Measurements from ENCODE around the gene NASP. TPM values are rescaled to one million over a fixed set of nuclear protein-coding genes. Genes with fewer than 3 reads are reported as not detected.

The NASP gene
- total and polyA plus RNA-seq, 3 experiments from 2014 or later = 79.9 to 219 (median 212) TPM

- Mint-ChIP-seq H3K4me3 (no peak overlapping the region), H3K4me1 (no peaks in the 10 kb centered on the region), H3K36me3 (peaks cover 4 to 36% (median 8%) of the 10 kb centered on the region in 3 donors), H3K27me3 (no peaks in the 10 kb centered on the region), H3K27ac (peak overlapping the region in 1 of 8 donors; percentile 33), H3K9me3 (no peaks in the 10 kb centered on the region)
- Histone ChIP-seq H3K27ac (ENCODE audit: low read depth, low read length) (no peak overlapping the region), H3K4me1 (ENCODE audit: insufficient read depth, low read length) (no peaks in the 10 kb centered on the region), H3K4me3 (ENCODE audit: low read length) (no peak overlapping the region), H3K36me3 (ENCODE audit: insufficient read depth, low read length) (peaks cover 31% of the 10 kb centered on the region), H3K9me3 (ENCODE audit: low read length) (no peaks in the 10 kb centered on the region), H3K27me3 (ENCODE audit: insufficient read depth, low read length, poor library complexity, severe bottlenecking) (no peaks in the 10 kb centered on the region)
- no peak for DNase-seq
- POLR2A ChIA-PET = interaction anchor here (2.5 kb wide), 1 partner anchor 49 kb away, joined by 8 read pairs; the partner anchor contains the start of gene PRDX1
- CTCF ChIA-PET = interaction anchor here (0.6 to 8.2 kb wide), 10 partner anchors 10 to 231 kb away, joined by 3 to 101 read pairs (median 4); partner anchors contain the start of genes CCDC163, MMACHC, MUTYH and NASP
Measured at GRCh38 chr1:45570631-45571030, 13.2 kb upstream of the NASP start.

- no peak overlapping the region for H3K27ac Mint-ChIP-seq
- no peak overlapping the region for H3K4me3 ChIP-seq (ENCODE audit: low read length)
- H3K36me3 ChIP-seq (ENCODE audit: insufficient read depth, low read length) = peaks cover 16% of the 10 kb centered on the region
- H3K27me3 Mint-ChIP-seq = no peaks in the 10 kb centered on the region
- no peak overlapping the region for H3K27ac ChIP-seq (ENCODE audit: low read depth, low read length)
- peaks cover 0 to 17% (median 1%) of the 10 kb centered on the region in 3 donors for H3K36me3 Mint-ChIP-seq
- no peaks in the 10 kb centered on the region for H3K9me3 Mint-ChIP-seq
- no peak for DNase-seq
- H3K27me3 ChIP-seq (ENCODE audit: insufficient read depth, low read length, poor library complexity, severe bottlenecking) = no peaks in the 10 kb centered on the region
- no peaks in the 10 kb centered on the region for H3K4me1 Mint-ChIP-seq
- ChIA-PET CTCF (interaction anchor here (7.6 to 8.2 kb wide), 2 partner anchors 8 to 61 kb away, joined by 48 to 101 read pairs; partner anchors contain the start of gene NASP), POLR2A (no interaction called here)
- H3K4me1 ChIP-seq (ENCODE audit: insufficient read depth, low read length) = no peaks in the 10 kb centered on the region
- no peak overlapping the region for H3K4me3 Mint-ChIP-seq
- H3K9me3 ChIP-seq (ENCODE audit: low read length) = no peaks in the 10 kb centered on the region
Measured at GRCh38 chr1:45573231-45573804, 10.5 kb upstream of the NASP start.

GRCh38 chr1:45574105-45574626 is 9.7 kb upstream of the NASP start:
- ChIA-PET POLR2A (no interaction called here), CTCF (interaction anchor here (1.2 to 8.2 kb wide), 2 partner anchors 7 to 61 kb away, joined by 4 to 48 read pairs; partner anchors contain the start of gene NASP)
- H3K36me3 Mint-ChIP-seq = peaks cover 0 to 9% (median 1%) of the 10 kb centered on the region in 3 donors
- H3K9me3 ChIP-seq (ENCODE audit: low read length) = no peaks in the 10 kb centered on the region
- peaks cover 8% of the 10 kb centered on the region for H3K36me3 ChIP-seq (ENCODE audit: insufficient read depth, low read length)
- H3K4me1 Mint-ChIP-seq = no peaks in the 10 kb centered on the region
- no peaks in the 10 kb centered on the region for H3K9me3 Mint-ChIP-seq
- no peak for DNase-seq
- H3K4me3 Mint-ChIP-seq = no peak overlapping the region
- peak overlapping the region; percentile 22 for H3K27ac ChIP-seq (ENCODE audit: low read depth, low read length)
- no peaks in the 10 kb centered on the region for H3K4me1 ChIP-seq (ENCODE audit: insufficient read depth, low read length)
- H3K4me3 ChIP-seq (ENCODE audit: low read length) = no peak overlapping the region
- no peaks in the 10 kb centered on the region for H3K27me3 Mint-ChIP-seq
- H3K27me3 ChIP-seq (ENCODE audit: insufficient read depth, low read length, poor library complexity, severe bottlenecking) = no peaks in the 10 kb centered on the region
- no peak overlapping the region for H3K27ac Mint-ChIP-seq

GRCh38 chr1:45583264-45583665 is 576 bp upstream of the NASP start:
- peak; percentile 93 to 96 (median 94) for DNase-seq
- Histone ChIP-seq H3K4me1 (ENCODE audit: insufficient read depth, low read length) (peaks cover 21% of the 10 kb centered on the region), H3K9me3 (ENCODE audit: low read length) (no peaks in the 10 kb centered on the region), H3K27me3 (ENCODE audit: insufficient read depth, low read length, poor library complexity, severe bottlenecking) (no peaks in the 10 kb centered on the region), H3K4me3 (ENCODE audit: low read length) (peak overlapping the region; percentile 95), H3K27ac (ENCODE audit: low read depth, low read length) (peak overlapping the region; percentile 95), H3K36me3 (ENCODE audit: insufficient read depth, low read length) (no peaks in the 10 kb centered on the region)
- H3K36me3 Mint-ChIP-seq = peaks cover 0 to 12% (median 0%) of the 10 kb centered on the region in 3 donors
- H3K9me3 Mint-ChIP-seq = no peaks in the 10 kb centered on the region
- ChIA-PET CTCF (interaction anchor here (0.7 to 6.9 kb wide), 9 partner anchors 8 to 574 kb away, joined by 3 to 48 read pairs (median 3); partner anchors contain the start of genes AKR1A1, CCDC163 and MMACHC), POLR2A (interaction anchor here (0.7 to 1.9 kb wide), 12 partner anchors 17 to 909 kb away, joined by 3 to 9 read pairs (median 4); partner anchors contain the start of genes AKR1A1, CCDC163, GPBP1L1 and HECTD3)
- H3K4me3 Mint-ChIP-seq = peak overlapping the region; percentile 93 to 100 (median 99)
- H3K4me1 Mint-ChIP-seq = peaks cover 31 to 34% (median 34%) of the 10 kb centered on the region in 3 donors
- peaks cover 0 to 2% of the 10 kb centered on the region in 2 donors for H3K27me3 Mint-ChIP-seq
- H3K27ac Mint-ChIP-seq = peak overlapping the region; percentile 96 to 99 (median 99)

GRCh38 chr1:45584351-45585109 is 689 bp downstream of the NASP start:
- no peaks in the 10 kb centered on the region for H3K36me3 ChIP-seq (ENCODE audit: insufficient read depth, low read length)
- Mint-ChIP-seq H3K27me3 (peaks cover 0 to 2% of the 10 kb centered on the region in 2 donors), H3K27ac (peak overlapping the region; percentile 96 to 99 (median 99)), H3K9me3 (no peaks in the 10 kb centered on the region), H3K36me3 (peaks cover 0 to 14% (median 0%) of the 10 kb centered on the region in 3 donors), H3K4me1 (peaks cover 33 to 47% (median 40%) of the 10 kb centered on the region in 3 donors), H3K4me3 (peak overlapping the region; percentile 93 to 100 (median 99))
- no peaks in the 10 kb centered on the region for H3K27me3 ChIP-seq (ENCODE audit: insufficient read depth, low read length, poor library complexity, severe bottlenecking)
- POLR2A ChIA-PET = interaction anchor here (0.5 to 2.1 kb wide), 13 partner anchors 34 to 573 kb away, joined by 3 to 11 read pairs (median 5); partner anchors contain the start of genes AKR1A1, CCDC163, GPBP1L1 and HECTD3
- peak overlapping the region; percentile 95 for H3K4me3 ChIP-seq (ENCODE audit: low read length)
- peaks cover 21% of the 10 kb centered on the region for H3K4me1 ChIP-seq (ENCODE audit: insufficient read depth, low read length)
- CTCF ChIA-PET = interaction anchor here (0.8 to 6.9 kb wide), 3 partner anchors 15 to 92 kb away, joined by 3 to 48 read pairs (median 8); partner anchors contain the start of gene PRDX1
- no peaks in the 10 kb centered on the region for H3K9me3 ChIP-seq (ENCODE audit: low read length)
- peak; percentile 85 to 91 (median 88) for DNase-seq
- peak overlapping the region; percentile 95 for H3K27ac ChIP-seq (ENCODE audit: low read depth, low read length)

- Histone ChIP-seq H3K27ac (ENCODE audit: low read depth, low read length) (peak overlapping the region; percentile 60), H3K4me3 (ENCODE audit: low read length) (peak overlapping the region; percentile 95), H3K9me3 (ENCODE audit: low read length) (no peaks in the 10 kb centered on the region), H3K27me3 (ENCODE audit: insufficient read depth, low read length, poor library complexity, severe bottlenecking) (no peaks in the 10 kb centered on the region), H3K36me3 (ENCODE audit: insufficient read depth, low read length) (no peaks in the 10 kb centered on the region), H3K4me1 (ENCODE audit: insufficient read depth, low read length) (peaks cover 21% of the 10 kb centered on the region)
- no peak for DNase-seq
- Mint-ChIP-seq H3K9me3 (no peaks in the 10 kb centered on the region), H3K27ac (peak overlapping the region; percentile 94 to 98 (median 96)), H3K4me3 (peak overlapping the region; percentile 93 to 100 (median 99)), H3K27me3 (peaks cover 0 to 2% of the 10 kb centered on the region in 2 donors), H3K4me1 (peaks cover 33 to 52% (median 40%) of the 10 kb centered on the region in 3 donors), H3K36me3 (peaks cover 0 to 14% (median 0%) of the 10 kb centered on the region in 3 donors)
- ChIA-PET POLR2A (interaction anchor here (0.8 to 2.1 kb wide), 9 partner anchors 63 to 282 kb away, joined by 3 to 11 read pairs (median 5); partner anchors contain the start of genes CCDC163, GPBP1L1, MMACHC and MUTYH), CTCF (interaction anchor here (0.8 to 3.0 kb wide), 2 partner anchors 64 to 92 kb away, joined by 3 to 8 read pairs; partner anchors contain the start of gene PRDX1)
Measured at GRCh38 chr1:45585110-45585426, 1.2 kb downstream of the NASP start.

GRCh38 chr1:45585496-45586075 is 1.7 kb downstream of the NASP start:
- POLR2A ChIA-PET = interaction anchor here (0.8 to 2.1 kb wide), 7 partner anchors 64 to 282 kb away, joined by 3 to 11 read pairs (median 8); partner anchors contain the start of genes CCDC163, GPBP1L1, MMACHC and MUTYH
- DNase-seq = no peak
- H3K4me3 ChIP-seq (ENCODE audit: low read length) = peak overlapping the region; percentile 95

More at GRCh38 chr1:45585496-45586075, 1.7 kb downstream of the NASP start:
- Mint-ChIP-seq H3K9me3 (no peaks in the 10 kb centered on the region), H3K27me3 (peaks cover 0 to 2% of the 10 kb centered on the region in 2 donors), H3K4me1 (peaks cover 35 to 54% (median 40%) of the 10 kb centered on the region in 3 donors), H3K4me3 (peak overlapping the region; percentile 93 to 100 (median 99)), H3K27ac (peak overlapping the region; percentile 94 to 98 (median 96)), H3K36me3 (peaks cover 0 to 15% (median 0%) of the 10 kb centered on the region in 3 donors)
- Histone ChIP-seq H3K9me3 (ENCODE audit: low read length) (no peaks in the 10 kb centered on the region), H3K27ac (ENCODE audit: low read depth, low read length) (peak overlapping the region; percentile 60), H3K36me3 (ENCODE audit: insufficient read depth, low read length) (no peaks in the 10 kb centered on the region), H3K27me3 (ENCODE audit: insufficient read depth, low read length, poor library complexity, severe bottlenecking) (no peaks in the 10 kb centered on the region), H3K4me1 (ENCODE audit: insufficient read depth, low read length) (peaks cover 21% of the 10 kb centered on the region)
- CTCF ChIA-PET = interaction anchor here (0.8 to 3.0 kb wide), 2 partner anchors 64 to 93 kb away, joined by 3 to 8 read pairs; partner anchors contain the start of gene PRDX1
